Activated CD4-positive, alpha-beta T cell treated with anti-CD3 and anti-CD28 coated beads, Interleukin-2, amount 10 ng/mL, durations not matched to agents 7 days and 5 days (primary cell): ENCODE data around the gene SYCP2L. TPM values are rescaled to one million over a fixed set of nuclear protein-coding genes. Genes with fewer than 3 reads are reported as not detected.
A peak's percentile ranks its signal among the peaks of the same experiment; 100 is the strongest.
"Not testable (repeated sequence)": the region's sequence is repeated elsewhere in the genome, so short reads cannot be mapped to it uniquely, and the experiment has no call there.

Experiments
- CTCF ChIA-PET: fragments of 350-600 bp; sonication (Branson Sonifier 250); formaldehyde crosslinking; loops from one replicate; lab custom pipeline; 2021; ENCODE audit warnings: antibody characterized with exemption; lab: Charles Lee
- POLR2A ChIA-PET: fragments of 350-600 bp; sonication (Branson Sonifier 250); formaldehyde crosslinking; loops from one replicate; lab custom pipeline; 2021; ENCODE audit warnings: antibody characterized with exemption; lab: Charles Lee
- DNase-seq: peaks from one replicate; pipeline ENCODE4 v3.0.0-alpha.2; 2020
- H3K27ac Mint-ChIP-seq: one replicate; pipeline ENCODE4 v1.8.0; 2021; ENCODE audit warnings: mild to moderate bottlenecking, moderate library complexity, mixed read lengths
- H3K27me3 Mint-ChIP-seq: one replicate; pipeline ENCODE4 v1.8.0; 2021; ENCODE audit warnings: mixed read lengths
- H3K36me3 Mint-ChIP-seq: one replicate; pipeline ENCODE4 v1.8.0; 2021; ENCODE audit warnings: low read depth, mixed read lengths
- H3K4me1 Mint-ChIP-seq: one replicate; pipeline ENCODE4 v1.8.0; 2021; ENCODE audit warnings: mixed read lengths
- H3K4me3 Mint-ChIP-seq: one replicate; pipeline ENCODE4 v1.8.0; 2021; ENCODE audit warnings: mild to moderate bottlenecking, moderate library complexity, mixed read lengths
- H3K9me3 Mint-ChIP-seq: one replicate; pipeline ENCODE4 v1.8.0; 2021; ENCODE audit warnings: mixed read lengths
- total RNA-seq, 2 experiments: library from RNA; stranded (reverse); gene quantifications; one replicate each; pipeline ENCODE4 v1.2.3, GENCODE V29; 2021

SYCP2L gene
- under 1 TPM; 0.25 to 0.37 TPM for total RNA-seq

DNA sequence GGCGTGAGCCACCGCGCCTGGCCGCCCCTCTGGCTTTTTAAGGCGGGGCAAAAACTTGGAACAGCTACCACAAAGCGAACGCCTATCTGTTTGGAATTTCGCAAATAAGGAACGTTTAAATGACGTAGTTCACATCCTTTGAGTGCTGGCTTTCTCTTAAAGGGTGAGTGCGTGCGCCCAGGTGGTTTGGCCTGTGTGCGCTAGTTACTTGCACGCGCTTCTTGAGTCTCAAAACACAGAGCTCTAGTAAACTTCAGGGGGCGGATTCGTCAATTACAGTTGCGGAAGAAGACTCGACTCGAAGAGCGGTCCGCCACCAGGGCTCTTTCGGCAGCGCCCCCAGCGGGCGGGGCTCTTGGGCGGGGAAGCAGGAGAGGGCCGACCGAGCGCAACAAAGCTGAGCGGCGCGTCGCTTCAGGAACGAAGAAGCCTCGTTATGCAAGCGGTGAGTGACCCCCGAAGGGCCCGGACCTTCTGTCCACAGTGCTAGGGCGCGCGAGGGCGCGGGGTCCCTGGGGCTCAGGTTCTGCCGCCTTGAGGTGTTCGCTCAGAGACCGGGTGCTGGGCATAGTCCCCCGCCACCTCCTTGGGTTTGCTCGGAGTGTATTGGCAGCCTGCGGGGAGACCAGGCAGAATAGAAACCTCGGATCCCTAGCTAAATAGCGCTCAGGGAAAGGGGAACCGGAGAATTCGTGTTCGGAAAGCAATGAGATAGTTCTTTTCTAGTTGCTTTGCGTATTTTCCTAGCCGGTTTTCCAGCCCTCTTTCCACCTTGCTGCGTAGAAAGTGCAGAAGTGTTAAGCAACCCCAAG is at the start of gene SYCP2L:
TSS of gene SYCP2L (plus strand) at position 362 of the 812 bp plus-strand sequence. CDS start at position 437, 75 bp downstream.
- ChIA-PET CTCF (no interaction called here), POLR2A (no interaction called here)
- Mint-ChIP-seq H3K36me3 (no peaks in the 10 kb centered on the region), H3K9me3 (no peaks in the 10 kb centered on the region), H3K27ac (no peak within 1 kb of the TSS), H3K27me3 (peaks cover 81% of the 10 kb centered on the region), H3K4me1 (peaks cover 11% of the 10 kb centered on the region), H3K4me3 (peak within 1 kb of the TSS; percentile 66)
- DNase-seq = peak; percentile 37

DNA sequence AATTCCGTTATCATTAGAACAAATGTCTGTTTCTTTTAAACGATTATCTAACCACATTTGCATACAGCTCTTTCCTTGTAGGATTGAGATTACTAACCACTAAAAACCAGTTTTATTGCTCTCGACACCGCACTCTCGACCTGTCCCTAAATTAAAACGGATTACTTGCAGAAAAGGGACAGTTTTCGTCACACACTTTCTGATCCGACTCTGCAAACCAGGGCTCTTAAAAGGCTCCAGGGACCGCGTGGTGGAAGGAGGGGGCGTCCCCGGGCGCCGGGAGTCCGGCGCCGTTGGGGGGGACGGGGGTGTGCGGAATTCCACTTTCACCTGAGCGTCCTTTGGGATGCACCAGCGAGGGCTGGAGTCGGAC is 49.2 kb upstream of the SYCP2L start:
- ChIA-PET CTCF (interaction anchor here (1.2 kb wide), 1 partner anchor 117 kb away, joined by 3 read pairs; no protein-coding TSS in a partner anchor), POLR2A (no interaction called here)
- Mint-ChIP-seq H3K4me3 (peak overlapping the region; percentile 76), H3K27ac (no peak overlapping the region), H3K4me1 (peaks cover 23% of the 10 kb centered on the region), H3K27me3 (peaks cover 48% of the 10 kb centered on the region), H3K36me3 (peaks cover 5% of the 10 kb centered on the region), H3K9me3 (peaks cover 6% of the 10 kb centered on the region)
- peak; percentile 10 for DNase-seq

DNA sequence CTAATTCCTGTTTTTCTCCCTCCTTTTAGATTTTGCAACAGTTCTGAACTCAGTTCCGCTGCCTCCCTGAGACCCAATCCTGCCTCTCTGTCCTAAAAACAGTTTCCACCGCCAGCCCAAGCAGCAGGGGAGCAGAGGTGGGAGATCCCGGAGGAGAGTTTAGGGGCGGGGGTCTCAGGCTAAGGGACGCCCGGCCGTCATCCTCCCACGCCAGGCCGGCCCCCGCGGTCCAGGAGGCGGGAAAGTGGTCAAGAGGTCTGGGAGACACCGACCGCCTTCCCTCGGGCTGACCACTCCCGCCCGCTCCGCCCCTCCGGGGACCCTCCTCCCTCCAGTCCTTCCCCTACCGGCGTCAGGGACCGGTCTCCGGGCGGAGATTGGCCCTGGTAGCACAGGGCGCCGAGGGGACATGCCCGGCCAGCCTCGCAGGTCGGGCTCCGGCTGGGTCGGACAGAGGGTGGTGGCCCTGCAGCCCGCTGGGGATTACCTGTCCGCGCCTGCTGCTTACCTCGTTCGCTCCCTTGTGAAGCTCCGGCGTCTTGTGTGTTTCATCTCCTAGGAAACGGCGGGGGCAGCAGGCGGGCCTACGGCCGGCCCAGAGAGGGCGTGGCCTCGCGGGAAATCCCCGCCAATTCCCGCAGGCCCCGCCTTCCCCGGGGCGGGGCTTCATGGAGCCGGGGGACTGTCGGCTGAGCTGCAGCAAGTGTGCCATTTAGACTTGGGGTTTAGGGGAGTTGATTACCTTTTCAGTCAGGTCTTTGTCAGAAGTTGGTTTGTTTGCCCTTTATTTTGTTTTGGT is 48.7 kb upstream of the SYCP2L start, which contains the start of gene MAK:
TSS of gene MAK (minus strand) at position 545 of the 799 bp plus-strand sequence. CDS start 7,891 bp downstream, outside the sequence.
- H3K4me1 Mint-ChIP-seq = peaks cover 23% of the 10 kb centered on the region
- H3K4me3 Mint-ChIP-seq = peak within 1 kb of the TSS; percentile 76
- CTCF ChIA-PET = interaction anchor here (0.6 to 1.1 kb wide), 2 partner anchors 111 to 143 kb away, joined by 4 read pairs; partner anchors contain the start of gene PAK1IP1
- POLR2A ChIA-PET = no interaction called here
- H3K27me3 Mint-ChIP-seq = peaks cover 48% of the 10 kb centered on the region
- DNase-seq = peak; percentile 90
- peaks cover 6% of the 10 kb centered on the region for H3K9me3 Mint-ChIP-seq
- peak within 1 kb of the TSS; percentile 83 for H3K27ac Mint-ChIP-seq
- H3K36me3 Mint-ChIP-seq = peaks cover 5% of the 10 kb centered on the region

DNA sequence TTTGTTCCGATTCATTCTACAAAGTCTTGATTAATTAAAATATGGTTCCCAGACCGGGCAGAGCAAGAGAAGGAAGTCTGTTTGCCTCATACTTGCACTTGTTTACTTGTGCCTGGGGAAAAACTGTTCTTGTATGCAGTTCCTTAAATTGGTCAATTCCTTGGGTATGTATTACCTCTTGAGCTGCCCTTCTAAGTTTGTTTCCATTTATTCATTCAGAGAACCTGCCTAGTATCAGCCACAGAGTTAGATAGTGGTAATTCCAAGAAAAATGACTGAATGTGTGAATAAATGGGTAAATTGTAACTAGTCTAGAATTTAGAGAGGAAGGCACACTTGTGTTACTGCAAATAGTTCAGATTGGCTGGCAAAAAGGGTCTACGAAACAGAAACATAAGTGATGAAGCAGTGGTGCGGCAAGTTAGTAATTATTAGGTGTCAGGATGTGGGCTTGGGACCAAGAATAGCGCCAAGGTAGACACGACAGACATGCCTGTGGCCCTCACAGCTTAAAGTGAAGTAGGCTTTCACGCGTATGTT is 48.0 kb upstream of the SYCP2L start:
- Mint-ChIP-seq H3K4me3 (peak overlapping the region; percentile 76), H3K9me3 (peaks cover 11% of the 10 kb centered on the region), H3K27ac (peak overlapping the region; percentile 83), H3K4me1 (peaks cover 23% of the 10 kb centered on the region), H3K36me3 (peaks cover 5% of the 10 kb centered on the region), H3K27me3 (peaks cover 48% of the 10 kb centered on the region)
- DNase-seq = peak; percentile 10
- ChIA-PET POLR2A (no interaction called here), CTCF (interaction anchor here (0.6 to 1.1 kb wide), 2 partner anchors 112 to 144 kb away, joined by 4 read pairs; partner anchors contain the start of gene PAK1IP1)

DNA sequence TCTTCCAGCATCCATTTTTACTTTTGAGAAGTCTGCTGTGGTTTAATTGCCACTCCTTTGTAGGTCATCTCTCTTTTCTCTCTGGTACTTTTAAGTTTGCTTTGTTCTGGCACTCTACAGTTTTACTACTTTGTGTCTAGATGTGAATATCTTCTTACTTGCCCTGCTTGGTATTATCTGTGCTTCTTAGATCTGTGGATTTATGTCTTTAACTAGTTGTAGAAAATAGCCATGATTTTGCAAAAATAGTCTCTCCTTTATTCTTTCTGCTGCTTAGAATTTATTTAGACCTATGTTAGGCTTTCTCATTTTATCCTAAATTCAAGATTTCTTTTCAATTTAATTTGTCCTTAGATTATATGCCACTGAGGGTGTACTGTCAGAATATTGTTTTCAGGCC is 43.3 kb upstream of the SYCP2L start:
- Mint-ChIP-seq H3K4me1 (peaks cover 10% of the 10 kb centered on the region), H3K9me3 (peaks cover 5% of the 10 kb centered on the region), H3K4me3 (no peak overlapping the region), H3K27ac (no peak overlapping the region), H3K36me3 (no peaks in the 10 kb centered on the region), H3K27me3 (peaks cover 17% of the 10 kb centered on the region)
- POLR2A ChIA-PET = no interaction called here
- CTCF ChIA-PET = interaction anchor here (0.7 kb wide), 1 partner anchor 14 kb away, joined by 3 read pairs; no protein-coding TSS in a partner anchor
- DNase-seq = no peak

DNA sequence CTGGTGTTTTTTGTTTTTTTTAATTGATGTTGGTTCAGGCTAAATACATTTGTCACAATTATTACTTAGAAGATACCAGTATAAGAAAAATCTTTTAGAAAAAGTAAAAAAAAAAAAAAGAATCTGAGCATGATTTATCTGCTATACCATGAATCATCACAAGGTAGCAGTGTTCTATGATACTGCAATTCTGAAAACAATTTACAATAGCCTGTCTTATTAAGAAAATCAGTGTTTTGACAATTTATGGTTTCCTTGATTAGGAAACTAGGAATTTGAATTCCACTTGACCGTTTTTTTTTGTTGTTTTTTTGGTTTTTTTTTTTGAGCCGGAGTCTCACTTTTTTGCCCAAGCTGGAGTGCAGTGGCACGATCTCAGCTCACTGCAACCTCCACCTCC is 39.2 kb upstream of the SYCP2L start:
- no peak for DNase-seq
- Mint-ChIP-seq H3K27ac (no peak overlapping the region), H3K9me3 (peaks cover 5% of the 10 kb centered on the region), H3K4me1 (no peaks in the 10 kb centered on the region), H3K36me3 (no peaks in the 10 kb centered on the region), H3K27me3 (peaks cover 2% of the 10 kb centered on the region), H3K4me3 (no peak overlapping the region)
- ChIA-PET CTCF (no interaction called here), POLR2A (no interaction called here)

DNA sequence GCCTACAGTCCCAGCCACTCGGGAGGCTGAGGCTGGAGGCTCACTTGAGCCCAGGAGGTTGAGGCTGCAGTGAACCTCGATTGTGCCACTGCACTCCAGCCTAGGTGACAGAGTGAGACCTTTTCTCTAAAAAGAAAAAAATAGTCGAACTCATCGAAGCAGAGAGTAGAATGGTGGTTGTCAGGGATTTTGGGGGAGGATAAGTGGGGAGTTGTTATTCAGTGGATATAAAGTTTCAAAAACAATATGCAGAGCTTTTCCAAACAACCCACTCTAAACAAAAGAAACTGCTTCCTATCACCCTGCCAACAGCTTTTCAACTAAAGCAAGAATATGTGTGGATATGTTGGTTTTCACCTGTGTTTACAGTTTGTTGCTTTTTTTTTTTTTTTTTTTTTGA is 37.0 kb upstream of the SYCP2L start:
- H3K27me3 Mint-ChIP-seq = peaks cover 8% of the 10 kb centered on the region
- H3K27ac Mint-ChIP-seq = no peak overlapping the region
- no peaks in the 10 kb centered on the region for H3K4me1 Mint-ChIP-seq
- peaks cover 13% of the 10 kb centered on the region for H3K9me3 Mint-ChIP-seq
- ChIA-PET CTCF (no interaction called here), POLR2A (no interaction called here)
- H3K4me3 Mint-ChIP-seq = no peak overlapping the region
- DNase-seq = no peak
- no peaks in the 10 kb centered on the region for H3K36me3 Mint-ChIP-seq

DNA sequence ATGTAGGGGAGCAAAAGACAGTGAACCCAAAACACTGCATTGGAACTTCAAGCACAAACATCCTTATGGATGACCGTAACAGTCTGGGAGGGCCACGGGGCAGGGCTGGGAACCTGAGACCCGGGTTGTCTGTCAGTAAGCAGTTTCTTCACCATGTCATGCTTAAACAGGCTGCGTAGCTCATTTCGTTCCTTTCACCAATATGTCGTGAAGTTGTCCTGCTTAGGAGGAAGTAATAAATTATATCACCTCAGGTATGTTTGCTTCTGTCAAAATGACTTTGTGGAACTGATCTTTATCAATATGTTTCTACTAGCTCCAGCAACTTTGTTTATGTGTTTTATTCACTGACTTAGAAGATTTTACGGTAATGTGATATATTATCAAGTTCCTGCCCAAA is 36.1 kb upstream of the SYCP2L start:
- H3K27me3 Mint-ChIP-seq = peaks cover 8% of the 10 kb centered on the region
- no peak overlapping the region for H3K27ac Mint-ChIP-seq
- ChIA-PET CTCF (no interaction called here), POLR2A (no interaction called here)
- H3K4me1 Mint-ChIP-seq = no peaks in the 10 kb centered on the region
- DNase-seq = no peak
- H3K36me3 Mint-ChIP-seq = no peaks in the 10 kb centered on the region
- no peak overlapping the region for H3K4me3 Mint-ChIP-seq
- H3K9me3 Mint-ChIP-seq = peaks cover 13% of the 10 kb centered on the region

DNA sequence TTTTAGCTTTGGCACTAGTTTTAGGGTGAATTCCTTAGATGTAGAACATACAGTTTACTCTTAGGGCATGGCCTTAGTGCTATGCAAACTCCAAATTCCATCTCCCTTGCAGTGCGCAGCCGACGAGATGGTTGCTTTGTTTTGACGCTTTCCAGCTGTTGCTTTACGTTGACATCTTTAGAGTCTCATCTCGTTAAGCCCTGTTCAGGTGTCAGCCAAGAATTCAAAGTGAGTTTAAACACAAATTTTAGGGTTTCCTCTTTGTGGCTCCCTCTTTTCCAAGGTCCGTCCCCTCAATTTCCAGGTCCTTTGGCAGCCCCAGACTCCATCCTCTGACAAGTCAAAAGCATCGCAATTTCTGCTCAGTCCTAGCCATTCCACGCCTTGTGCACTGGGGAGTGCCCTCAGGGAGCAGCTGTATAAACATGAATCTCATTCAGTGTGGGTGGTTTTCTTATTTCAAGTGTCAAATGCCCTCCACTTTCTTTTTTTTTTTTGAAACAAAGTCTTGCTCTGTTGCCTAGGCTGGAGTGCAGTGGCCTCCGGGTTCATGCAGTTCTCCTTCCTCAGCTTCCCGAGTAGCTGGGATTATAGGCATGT is 34.4 kb upstream of the SYCP2L start:
- H3K36me3 Mint-ChIP-seq = no peaks in the 10 kb centered on the region
- no peaks in the 10 kb centered on the region for H3K4me1 Mint-ChIP-seq
- DNase-seq = no peak
- H3K4me3 Mint-ChIP-seq = no peak overlapping the region
- CTCF ChIA-PET = no interaction called here
- H3K9me3 Mint-ChIP-seq = peaks cover 15% of the 10 kb centered on the region
- H3K27ac Mint-ChIP-seq = no peak overlapping the region
- POLR2A ChIA-PET = no interaction called here
- peaks cover 10% of the 10 kb centered on the region for H3K27me3 Mint-ChIP-seq

DNA sequence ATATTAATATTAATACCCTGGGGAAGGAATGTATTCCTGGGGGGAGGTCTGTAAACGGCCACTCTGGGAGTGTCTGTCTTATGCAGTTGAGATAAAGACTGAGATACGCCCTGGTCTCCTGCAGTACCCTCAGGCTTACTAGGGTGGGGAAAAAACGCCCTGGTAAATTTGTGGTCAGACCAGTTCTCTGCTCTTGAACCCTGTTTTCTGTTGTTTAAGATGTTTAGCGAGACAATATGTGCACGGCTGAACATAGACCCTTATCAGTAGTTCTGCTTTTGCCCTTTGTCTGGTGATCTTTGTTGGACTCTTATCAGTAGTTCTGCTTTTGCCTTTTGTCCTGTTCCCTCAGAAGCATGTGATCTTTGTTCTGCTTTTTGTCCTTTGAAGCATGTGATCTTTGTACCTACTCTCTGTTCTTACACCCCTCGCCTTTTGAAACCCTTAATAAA is 33.0 kb upstream of the SYCP2L start:
- H3K27ac Mint-ChIP-seq, H3K27me3 Mint-ChIP-seq, H3K36me3 Mint-ChIP-seq, H3K4me1 Mint-ChIP-seq, POLR2A ChIA-PET, CTCF ChIA-PET, H3K4me3 Mint-ChIP-seq, DNase-seq: not testable (repeated sequence)
- H3K9me3 Mint-ChIP-seq = peaks cover 15% of the 10 kb centered on the region

DNA sequence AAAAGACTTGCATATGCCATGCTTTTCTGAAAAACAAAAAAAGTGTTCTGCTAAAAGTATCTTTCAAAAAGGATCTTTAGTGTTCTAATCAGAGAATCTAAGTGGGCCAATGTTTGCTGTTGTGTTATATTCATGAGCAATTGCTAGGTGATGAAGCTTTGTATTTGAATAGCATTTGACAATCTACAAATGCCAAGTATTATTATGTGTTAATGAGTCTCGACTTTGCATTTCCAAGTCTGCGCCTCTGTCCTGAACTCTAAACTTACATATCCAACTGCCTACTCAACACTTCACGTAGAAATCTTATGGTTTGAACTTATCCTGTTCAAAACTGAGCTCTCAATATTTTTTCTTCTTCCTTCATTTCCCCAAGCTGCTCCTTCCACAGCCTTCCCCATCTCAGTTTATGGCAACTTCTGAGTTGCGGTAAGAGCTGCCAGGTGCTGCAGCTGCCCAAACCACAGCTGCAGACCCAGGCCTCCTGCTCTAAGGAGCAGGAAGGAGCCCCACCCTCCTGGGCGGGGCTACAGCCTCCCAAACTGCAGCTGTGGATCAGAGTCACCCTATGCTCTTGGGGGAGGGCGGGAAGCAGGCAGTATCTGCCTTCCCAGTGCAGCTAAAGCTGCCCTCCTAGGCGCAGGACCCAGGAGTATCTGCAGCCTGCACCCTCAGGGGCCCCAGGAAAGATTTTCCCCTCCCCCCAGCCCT is 31.8 kb upstream of the SYCP2L start:
- POLR2A ChIA-PET = no interaction called here
- H3K27me3 Mint-ChIP-seq = peaks cover 10% of the 10 kb centered on the region
- no peaks in the 10 kb centered on the region for H3K36me3 Mint-ChIP-seq
- peaks cover 15% of the 10 kb centered on the region for H3K9me3 Mint-ChIP-seq
- no peaks in the 10 kb centered on the region for H3K4me1 Mint-ChIP-seq
- CTCF ChIA-PET = no interaction called here
- DNase-seq = no peak
- no peak overlapping the region for H3K27ac Mint-ChIP-seq
- no peak overlapping the region for H3K4me3 Mint-ChIP-seq

DNA sequence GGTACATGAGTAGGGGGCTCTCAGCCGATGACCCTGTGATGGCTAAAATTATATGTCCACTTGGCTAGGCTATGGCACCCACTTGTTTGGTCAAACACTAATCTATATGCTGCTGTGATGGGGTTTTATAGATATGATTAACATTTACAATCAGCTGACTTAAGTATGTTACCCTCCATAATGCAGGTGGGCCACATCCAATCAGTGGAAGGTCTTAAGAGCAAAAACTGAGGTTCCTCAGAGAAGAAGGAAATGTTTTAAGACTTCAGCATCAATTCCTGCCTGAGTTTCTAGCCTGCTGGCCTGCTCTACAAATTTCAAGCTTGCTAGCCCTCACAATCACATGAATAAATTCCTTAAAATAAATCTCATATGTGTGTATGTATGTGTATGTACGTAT is 29.6 kb upstream of the SYCP2L start:
- no peaks in the 10 kb centered on the region for H3K4me1 Mint-ChIP-seq
- H3K27me3 Mint-ChIP-seq = peaks cover 8% of the 10 kb centered on the region
- no peak for DNase-seq
- no peaks in the 10 kb centered on the region for H3K36me3 Mint-ChIP-seq
- POLR2A ChIA-PET = no interaction called here
- peaks cover 15% of the 10 kb centered on the region for H3K9me3 Mint-ChIP-seq
- no peak overlapping the region for H3K27ac Mint-ChIP-seq
- CTCF ChIA-PET = no interaction called here
- H3K4me3 Mint-ChIP-seq = no peak overlapping the region
